ENCODE data around the gene BEX4.

Gene BEX4

GRCh38 chrX:103236296-103236695 lies 21.4 kb downstream of the BEX4 start:
- no peak for DNase-seq (ENCODE audit: low spot score)

- no peak for DNase-seq (ENCODE audit: low spot score)
Measured at GRCh38 chrX:103240155-103240554, 25.2 kb downstream of the BEX4 start.

- peak; percentile 20 for DNase-seq (ENCODE audit: low spot score)
Measured at GRCh38 chrX:103248553-103248952, 33.6 kb downstream of the BEX4 start.

- DNase-seq (ENCODE audit: low spot score) = no peak
Measured at GRCh38 chrX:103249805-103250204, 34.9 kb downstream of the BEX4 start.

GRCh38 chrX:103250977-103251376 lies 36.1 kb downstream of the BEX4 start:
- no peak for DNase-seq (ENCODE audit: low spot score)

GRCh38 chrX:103253608-103254007 lies 38.7 kb downstream of the BEX4 start:
- DNase-seq (ENCODE audit: low spot score) = no peak

GRCh38 chrX:103254171-103254824 lies 39.4 kb downstream of the BEX4 start:
- DNase-seq (ENCODE audit: low spot score) = peak; percentile 24

GRCh38 chrX:103254921-103255493 lies 40.1 kb downstream of the BEX4 start, which contains the start of gene TCEAL8:
Gene TCEAL8 (minus strand): TSS chrX:103255155. CDS start chrX:103253979, 1,176 bp downstream.
- peak; percentile 51 for DNase-seq (ENCODE audit: low spot score)

GRCh38 chrX:103256651-103257050 lies 41.7 kb downstream of the BEX4 start:
- DNase-seq (ENCODE audit: low spot score) = no peak

GRCh38 chrX:103258275-103258674 lies 43.4 kb downstream of the BEX4 start:
- no peak for DNase-seq (ENCODE audit: low spot score)

All from CD4-positive, alpha-beta T cell treated with Interleukin-15 for 4 hours (primary cell).